Osteocyte (in vitro differentiated cells): Measurements from ENCODE around the gene ZNF688. TPM values are rescaled to one million over a fixed set of nuclear protein-coding genes. Genes with fewer than 3 reads are reported as not detected.
"Not testable (repeated sequence)": the region's sequence is repeated elsewhere in the genome, so short reads cannot be mapped to it uniquely, and the experiment has no call there.

Experiments
- DNase-seq: peaks from one replicate; pipeline ENCODE4 v3.0.0; 2021; ENCODE audit warnings: mixed read lengths; ENCODE audit not compliant: unreplicated experiment; ENCODE audit errors: extremely low spot score
- H3K27ac Mint-ChIP-seq: one replicate; pipeline ENCODE4 v1.8.0; 2021; ENCODE audit warnings: mild to moderate bottlenecking, mixed read lengths; ENCODE audit not compliant: unreplicated experiment
- H3K27me3 Mint-ChIP-seq: one replicate; pipeline ENCODE4 v1.8.0; 2021; ENCODE audit warnings: mixed read lengths; ENCODE audit not compliant: unreplicated experiment
- H3K36me3 Mint-ChIP-seq: one replicate; pipeline ENCODE4 v1.8.0; 2021; ENCODE audit warnings: mixed read lengths; ENCODE audit not compliant: unreplicated experiment
- H3K4me1 Mint-ChIP-seq: one replicate; pipeline ENCODE4 v1.8.0; 2021; ENCODE audit warnings: mixed read lengths; ENCODE audit not compliant: unreplicated experiment
- H3K4me3 Mint-ChIP-seq: one replicate; pipeline ENCODE4 v1.8.0; 2021; ENCODE audit warnings: mild to moderate bottlenecking, moderate library complexity, mixed read lengths; ENCODE audit not compliant: unreplicated experiment
- H3K9me3 Mint-ChIP-seq: one replicate; pipeline ENCODE4 v1.8.0; 2021; ENCODE audit warnings: mixed read lengths; ENCODE audit not compliant: unreplicated experiment
- total RNA-seq: library from RNA; stranded (reverse); gene quantifications from 2 replicates; pipeline ENCODE4 v1.2.1, GENCODE V29; 2021
- TF ChIP-seq, protein P1 (sequence below): fragments of 200-600 bp; sonication (generic); IDR thresholded peaks from 2 replicates; pipeline ENCODE4 v1.5.0; 2021; ENCODE audit warnings: antibody characterized with exemption, mild to moderate bottlenecking, moderate library complexity

The ZNF688 gene
- total RNA-seq, 1 donor from 2014 or later: 10.9 TPM

DNA sequence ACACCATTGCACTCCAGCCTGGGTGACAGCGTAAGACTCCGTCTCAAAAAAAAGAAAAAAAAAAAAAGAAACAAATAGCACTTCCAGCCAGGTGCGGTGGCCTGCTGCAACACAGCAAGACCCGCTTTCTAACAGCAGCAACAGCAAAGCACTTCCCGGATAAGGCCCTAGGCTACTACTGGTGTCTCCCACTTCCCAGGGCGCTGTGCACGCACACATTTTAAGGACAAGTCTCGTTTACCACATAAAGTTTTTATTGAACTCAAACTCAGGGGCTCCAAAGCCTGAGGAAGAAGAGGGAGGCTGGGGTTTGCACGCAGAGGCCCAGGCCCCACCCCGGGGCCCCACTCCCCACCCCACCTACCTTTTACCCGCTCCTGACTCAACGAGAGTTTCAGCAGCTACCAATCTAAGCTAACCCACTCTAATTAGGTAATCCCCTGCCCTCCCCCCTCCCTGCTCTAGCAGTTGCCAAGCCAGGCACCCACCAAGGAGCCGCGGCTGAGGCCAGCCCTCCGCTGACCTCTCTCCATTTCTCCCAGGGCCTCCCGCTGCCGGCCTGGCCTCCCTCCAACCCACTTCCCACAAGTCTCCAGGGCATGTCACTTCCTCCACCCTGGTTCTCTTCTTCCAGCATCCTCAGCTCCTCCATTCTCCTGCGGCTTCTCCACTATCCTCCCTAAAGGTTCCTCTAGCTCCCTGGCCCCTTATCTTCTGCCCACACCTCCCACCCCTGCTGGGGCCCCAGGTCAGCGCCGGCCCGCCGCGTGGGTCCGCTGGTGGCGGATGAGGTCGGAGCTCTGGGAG is 47.5 kb downstream of the ZNF688 start:
- no peak for DNase-seq
- Mint-ChIP-seq H3K27me3 (no peaks in the 10 kb centered on the region), H3K27ac (no peak overlapping the region), H3K36me3 (peaks cover 3% of the 10 kb centered on the region), H3K4me3 (no peak overlapping the region), H3K9me3 (no peaks in the 10 kb centered on the region), H3K4me1 (peaks cover 19% of the 10 kb centered on the region)
- TF ChIP-seq, protein P1, sequence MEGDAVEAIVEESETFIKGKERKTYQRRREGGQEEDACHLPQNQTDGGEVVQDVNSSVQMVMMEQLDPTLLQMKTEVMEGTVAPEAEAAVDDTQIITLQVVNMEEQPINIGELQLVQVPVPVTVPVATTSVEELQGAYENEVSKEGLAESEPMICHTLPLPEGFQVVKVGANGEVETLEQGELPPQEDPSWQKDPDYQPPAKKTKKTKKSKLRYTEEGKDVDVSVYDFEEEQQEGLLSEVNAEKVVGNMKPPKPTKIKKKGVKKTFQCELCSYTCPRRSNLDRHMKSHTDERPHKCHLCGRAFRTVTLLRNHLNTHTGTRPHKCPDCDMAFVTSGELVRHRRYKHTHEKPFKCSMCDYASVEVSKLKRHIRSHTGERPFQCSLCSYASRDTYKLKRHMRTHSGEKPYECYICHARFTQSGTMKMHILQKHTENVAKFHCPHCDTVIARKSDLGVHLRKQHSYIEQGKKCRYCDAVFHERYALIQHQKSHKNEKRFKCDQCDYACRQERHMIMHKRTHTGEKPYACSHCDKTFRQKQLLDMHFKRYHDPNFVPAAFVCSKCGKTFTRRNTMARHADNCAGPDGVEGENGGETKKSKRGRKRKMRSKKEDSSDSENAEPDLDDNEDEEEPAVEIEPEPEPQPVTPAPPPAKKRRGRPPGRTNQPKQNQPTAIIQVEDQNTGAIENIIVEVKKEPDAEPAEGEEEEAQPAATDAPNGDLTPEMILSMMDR: no peak

DNA sequence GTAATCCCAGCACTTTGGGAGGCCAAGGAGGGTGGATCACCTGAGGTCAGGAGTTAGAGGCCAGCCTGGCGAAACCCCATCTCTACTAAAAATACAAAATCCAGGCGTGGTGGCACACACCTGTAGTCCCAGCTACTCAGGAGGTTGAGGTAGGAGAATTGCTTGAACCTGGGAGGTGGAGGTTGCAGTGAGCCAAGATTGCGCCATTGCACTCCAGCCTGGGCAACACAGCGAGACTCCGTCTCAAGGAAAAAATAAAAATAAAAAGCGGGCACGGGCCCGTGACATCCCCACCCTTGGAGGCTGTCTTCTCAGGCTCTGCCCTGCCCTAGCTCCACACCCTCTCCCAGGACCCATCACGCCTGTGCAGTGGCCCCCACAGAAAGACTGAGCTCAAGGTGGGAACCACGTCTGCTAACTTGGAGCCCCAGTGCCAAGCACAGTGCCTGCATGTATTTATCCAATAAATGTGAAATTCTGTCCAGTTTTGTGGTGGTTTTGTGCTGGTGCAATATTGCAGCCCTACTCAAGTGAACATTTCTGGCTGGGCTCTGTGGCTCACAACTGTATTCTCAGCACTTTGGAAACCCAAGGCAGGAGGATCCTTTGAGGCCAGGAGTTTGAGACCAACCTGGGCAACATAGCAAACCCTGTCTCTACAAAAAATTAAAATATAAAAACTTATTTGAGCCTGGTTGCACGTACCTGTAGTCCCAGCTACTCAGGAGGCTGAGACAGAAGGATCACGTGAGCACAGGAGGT is 48.6 kb downstream of the ZNF688 start:
- not testable (repeated sequence) for H3K27me3 Mint-ChIP-seq, DNase-seq, H3K9me3 Mint-ChIP-seq, H3K36me3 Mint-ChIP-seq, H3K4me3 Mint-ChIP-seq, H3K27ac Mint-ChIP-seq
- H3K4me1 Mint-ChIP-seq: peaks cover 17% of the 10 kb centered on the region

DNA sequence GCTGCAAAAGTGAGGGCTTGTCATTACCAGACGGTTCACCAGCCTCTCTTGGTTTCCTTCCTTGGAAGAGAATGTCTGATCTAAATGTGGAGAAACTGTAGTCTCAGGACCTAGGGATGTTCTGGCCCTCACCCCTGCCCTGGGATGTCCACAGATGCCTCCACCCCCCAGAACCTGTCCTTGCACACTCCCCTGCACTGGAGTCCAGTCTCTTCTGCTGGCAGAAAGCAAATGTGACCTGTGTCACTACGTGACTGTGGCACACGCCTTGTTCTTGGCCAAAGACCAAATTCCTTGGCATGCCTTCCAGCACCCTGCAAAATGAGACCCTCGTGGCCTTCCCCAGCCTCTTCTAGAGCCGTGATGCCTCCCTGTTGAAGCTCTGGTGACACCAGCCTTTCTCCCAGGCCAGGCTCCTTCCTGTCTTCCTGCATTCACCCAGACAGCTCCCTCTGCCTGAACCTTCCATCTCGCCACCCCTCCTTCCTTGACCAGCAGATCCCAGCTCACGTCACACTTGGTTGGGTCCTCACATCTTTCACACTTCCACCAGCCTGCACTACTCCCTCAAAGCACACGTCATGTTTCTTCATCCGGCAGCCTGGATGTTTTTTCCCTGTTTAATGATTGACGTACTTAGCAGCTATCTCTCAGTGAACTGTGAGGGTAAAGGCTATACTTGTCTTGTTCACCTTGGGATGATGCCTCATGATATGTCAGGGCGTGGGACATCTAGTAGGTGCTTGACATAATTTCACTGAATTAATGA is 49.5 kb downstream of the ZNF688 start:
- H3K4me1 Mint-ChIP-seq: peaks cover 10% of the 10 kb centered on the region
- no peaks in the 10 kb centered on the region for H3K27me3 Mint-ChIP-seq
- DNase-seq: no peak
- TF ChIP-seq, protein P1: no peak
- H3K27ac Mint-ChIP-seq: no peak overlapping the region
- H3K36me3 Mint-ChIP-seq: peaks cover 3% of the 10 kb centered on the region
- H3K9me3 Mint-ChIP-seq: no peaks in the 10 kb centered on the region
- no peak overlapping the region for H3K4me3 Mint-ChIP-seq

DNA sequence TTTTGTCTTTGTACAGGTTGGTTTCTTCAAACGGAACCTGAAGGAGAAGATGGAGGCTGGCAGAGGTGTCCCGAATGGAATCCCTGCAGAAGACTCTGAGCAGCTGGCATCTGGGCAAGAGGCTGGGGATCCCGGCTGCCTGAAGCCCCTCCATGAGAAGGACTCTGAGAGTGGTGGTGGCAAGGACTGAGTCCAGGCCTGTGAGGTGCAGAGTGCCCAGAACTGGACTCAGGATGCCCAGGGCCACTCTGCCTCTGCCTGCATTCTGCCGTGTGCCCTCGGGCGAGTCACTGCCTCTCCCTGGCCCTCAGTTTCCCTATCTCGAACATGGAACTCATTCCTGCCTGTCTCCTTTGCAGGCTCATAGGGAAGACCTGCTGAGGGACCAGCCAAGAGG is 50.0 kb downstream of the ZNF688 start:
- Mint-ChIP-seq H3K9me3 (no peaks in the 10 kb centered on the region), H3K27me3 (no peaks in the 10 kb centered on the region), H3K36me3 (peaks cover 3% of the 10 kb centered on the region), H3K4me3 (no peak overlapping the region), H3K4me1 (peaks cover 10% of the 10 kb centered on the region), H3K27ac (no peak overlapping the region)
- no peak for DNase-seq
- TF ChIP-seq, protein P1: no peak

Other genes starting within 250 kb of the ZNF688 start
- 65.1 and 67.4 TPM in 2 replicates for gene CD2BP2, start 216.4 kb downstream of the ZNF688 start, total RNA-seq
- 47.0 and 49.0 TPM in 2 replicates for gene TBC1D10B, start 201.2 kb downstream of the ZNF688 start, total RNA-seq
- gene MYL11, start 196.9 kb downstream of the ZNF688 start, total RNA-seq: not detected in 2 replicates
- 1.5 and 2.0 TPM in 2 replicates for gene SEPTIN1, start 189.2 kb downstream of the ZNF688 start, total RNA-seq
- gene ZNF48, start 176.3 kb downstream of the ZNF688 start, total RNA-seq: 12.7 and 13.2 TPM in 2 replicates
- gene ZNF771, start 164.1 kb downstream of the ZNF688 start, total RNA-seq: 12.6 and 12.7 TPM in 2 replicates
- 26.8 and 30.3 TPM in 2 replicates for gene DCTPP1, start 141.7 kb downstream of the ZNF688 start, total RNA-seq
- gene SEPHS2, start 125.8 kb downstream of the ZNF688 start, total RNA-seq: 41.2 and 42.5 TPM in 2 replicates
- gene ITGAL, start 99.0 kb downstream of the ZNF688 start, total RNA-seq: not detected in 2 replicates
- gene ZNF768, start 45.1 kb downstream of the ZNF688 start, total RNA-seq: 36.4 and 37.1 TPM in 2 replicates
- gene ZNF747, start 36.9 kb downstream of the ZNF688 start, total RNA-seq: 4.3 and 4.8 TPM in 2 replicates
- 10.1 and 12.1 TPM in 2 replicates for gene ZNF764, start 13.3 kb downstream of the ZNF688 start, total RNA-seq
- 14.8 and 19.8 TPM in 2 replicates for gene ZNF785, start 14.0 kb upstream of the ZNF688 start, total RNA-seq
- gene ZNF689, start 38.7 kb upstream of the ZNF688 start, total RNA-seq: 8.8 and 9.1 TPM in 2 replicates
- gene PRR14, start 79.2 kb upstream of the ZNF688 start, total RNA-seq: 44.7 and 52.0 TPM in 2 replicates
- gene FBRS, start 86.7 kb upstream of the ZNF688 start, total RNA-seq: 66.5 and 67.4 TPM in 2 replicates
- 69.2 and 73.5 TPM in 2 replicates for gene SRCAP, start 127.5 kb upstream of the ZNF688 start, total RNA-seq
- gene PHKG2, start 176.7 kb upstream of the ZNF688 start, total RNA-seq: 28.6 and 31.1 TPM in 2 replicates
- 5.0 and 9.7 TPM in 2 replicates for gene CFAP119, start 190.3 kb upstream of the ZNF688 start, total RNA-seq
- 116 and 118 TPM in 2 replicates for gene RNF40, start 190.6 kb upstream of the ZNF688 start, total RNA-seq
- gene ZNF629, start 215.5 kb upstream of the ZNF688 start, total RNA-seq: 26.7 and 27.2 TPM in 2 replicates